GM20431 (cell line): Measurements from ENCODE around the gene DCAF6.
"Not testable (repeated sequence)": the region's sequence is repeated elsewhere in the genome, so short reads cannot be mapped to it uniquely, and the experiment has no call there.

Experiments
- in situ Hi-C: fragments of 300-500 bp; cut with MseI, MboI; formaldehyde crosslinking; loops from one replicate; pipeline ENCODE4 v1.15.0; 2020; ENCODE audit warnings: low sequenced_read_pairs; ENCODE audit not compliant: unreplicated experiment

The DCAF6 gene

GRCh38 chr1:167923324-167924056, 13.0 kb upstream of the DCAF6 start:
- in situ Hi-C loops, result no loop called here

- in situ Hi-C loops, result no loop called here
Measured at GRCh38 chr1:167924102-167924501, 12.4 kb upstream of the DCAF6 start.

GRCh38 chr1:167924543-167925231, 11.8 kb upstream of the DCAF6 start:
- in situ Hi-C loops, result no loop called here

DNA sequence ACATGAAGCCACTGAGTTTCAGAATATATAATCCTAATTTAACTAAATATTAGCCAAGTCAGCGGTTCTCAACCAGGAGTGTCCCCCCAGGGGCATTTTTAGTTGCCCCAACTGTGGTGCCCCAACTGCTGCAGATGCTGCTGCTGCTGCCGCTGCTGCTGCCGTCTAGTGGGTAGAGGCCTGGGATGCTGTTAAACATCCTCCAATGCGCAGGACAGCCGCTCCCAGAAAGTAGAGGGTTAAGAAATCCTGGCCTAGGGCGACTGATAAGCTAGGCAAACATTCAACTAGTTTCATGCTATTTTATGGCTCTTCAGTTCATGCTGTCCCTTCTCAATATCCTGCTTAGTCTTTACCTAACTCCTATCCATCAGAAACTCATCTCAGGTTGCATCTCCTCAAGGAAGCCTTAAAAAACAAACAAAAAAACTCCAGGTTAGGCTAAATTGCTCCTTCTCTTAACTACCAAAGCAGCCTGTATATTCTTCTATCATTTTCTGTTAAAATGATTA, 9.9 kb upstream of the DCAF6 start:
- in situ Hi-C loops, result no loop called here

- in situ Hi-C loops, result no loop called here
Measured at GRCh38 chr1:167927046-167927754, 9.3 kb upstream of the DCAF6 start.

- in situ Hi-C loops, result no loop called here
Measured at GRCh38 chr1:167928457-167928852, 8.0 kb upstream of the DCAF6 start.

DNA sequence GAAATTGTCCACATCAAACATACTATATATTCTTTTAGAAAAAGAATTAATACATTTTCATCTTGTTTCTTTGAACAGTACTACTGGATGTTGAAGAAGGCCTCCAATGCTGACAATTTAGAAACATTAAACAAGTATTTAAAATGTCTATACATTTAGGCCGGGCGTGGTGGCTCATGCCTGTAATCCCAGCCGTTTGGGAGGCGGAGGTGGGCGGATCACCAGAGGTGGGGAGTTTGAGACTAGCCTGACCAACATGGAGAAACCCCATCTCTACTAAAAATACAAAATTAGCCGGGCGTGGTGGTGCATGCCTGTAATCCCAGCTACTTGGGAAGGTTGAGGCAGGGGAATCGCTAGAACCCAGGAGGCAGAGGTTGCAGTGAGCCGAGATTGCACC, 7.6 kb upstream of the DCAF6 start:
- in situ Hi-C loops, result not testable (repeated sequence)

DNA sequence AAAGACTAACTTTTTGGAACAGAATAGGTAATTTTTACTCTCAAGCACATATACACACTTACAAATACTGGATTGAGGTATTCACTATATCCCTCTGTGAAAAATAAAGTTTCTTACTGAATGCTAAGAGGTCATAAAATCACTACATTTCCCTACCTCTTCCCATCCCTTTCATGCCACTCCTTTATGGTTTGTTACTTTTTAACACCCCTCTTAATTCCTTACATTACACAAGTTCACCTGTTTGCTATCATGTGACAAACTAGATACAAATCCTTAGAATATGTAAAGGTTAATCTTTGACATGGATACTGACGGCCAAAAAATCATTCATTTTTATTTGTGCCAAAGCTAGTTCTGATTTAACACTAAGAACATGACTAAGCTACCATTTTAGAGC, 6.8 kb upstream of the DCAF6 start:
- in situ Hi-C loops, result no loop called here

DNA sequence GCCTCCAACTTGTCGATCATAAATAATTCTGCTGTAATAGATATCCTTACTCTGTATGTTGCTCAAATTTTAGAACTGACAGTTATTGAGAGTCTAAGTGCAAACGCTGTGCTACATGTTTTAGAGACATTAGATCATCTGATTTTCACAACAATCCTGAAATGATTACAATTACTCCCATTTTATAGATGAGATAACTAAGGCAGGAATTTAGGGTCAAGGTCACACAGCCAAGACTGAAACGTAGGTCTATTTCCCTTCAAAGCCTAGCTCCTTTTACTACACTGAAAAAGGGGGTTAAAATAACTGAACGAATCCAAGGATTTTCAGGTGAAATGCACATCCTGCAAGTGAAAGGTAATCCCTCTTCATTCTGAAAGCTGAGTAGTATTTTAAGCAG, 2.7 kb upstream of the DCAF6 start:
- in situ Hi-C loops, result no loop called here

- in situ Hi-C loops, result no loop called here
Measured at GRCh38 chr1:167934426-167935215, 1.9 kb upstream of the DCAF6 start.

DNA sequence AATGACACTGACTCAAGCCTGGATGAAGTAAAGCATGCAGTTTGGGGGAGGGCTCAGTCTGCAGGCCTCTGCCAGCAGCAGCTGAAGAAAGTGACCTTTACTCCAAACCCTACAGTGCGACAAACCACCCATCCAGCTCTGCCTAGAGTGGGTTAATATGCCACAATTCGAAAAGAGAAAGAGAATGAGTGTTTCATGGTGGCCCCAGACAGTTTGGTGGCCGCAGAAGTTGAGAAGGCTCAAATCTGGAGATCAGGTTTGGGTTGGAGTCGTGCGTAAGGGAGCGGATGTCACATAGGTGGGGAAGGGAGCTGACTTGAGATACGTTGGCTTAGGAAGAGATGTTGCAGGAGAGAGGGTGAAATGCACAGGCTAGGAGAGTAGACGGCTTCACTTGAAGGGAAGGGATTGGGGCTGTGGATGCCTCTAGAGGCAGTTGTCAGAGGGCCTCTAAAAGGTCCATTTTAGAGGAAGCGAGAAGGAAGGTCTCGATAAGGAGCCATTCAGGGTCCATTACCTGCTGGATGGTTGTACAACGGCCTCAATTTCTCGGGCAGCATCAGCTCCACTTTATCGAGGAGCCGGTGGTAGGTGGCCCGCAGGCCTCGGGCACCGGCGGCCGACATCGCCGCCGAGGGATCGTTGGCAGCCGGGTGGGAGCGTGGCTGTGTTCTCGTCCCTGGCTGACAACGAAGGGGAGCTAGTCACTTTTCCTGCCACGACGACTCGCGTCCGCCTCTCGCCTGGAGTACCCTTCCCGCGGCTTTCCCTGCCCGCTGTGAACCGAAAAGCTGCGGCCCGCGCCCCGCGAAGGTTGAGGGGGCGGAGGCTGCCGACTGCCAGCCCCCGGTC, 1.0 kb upstream of the DCAF6 start:
- in situ Hi-C loops, result no loop called here

DNA sequence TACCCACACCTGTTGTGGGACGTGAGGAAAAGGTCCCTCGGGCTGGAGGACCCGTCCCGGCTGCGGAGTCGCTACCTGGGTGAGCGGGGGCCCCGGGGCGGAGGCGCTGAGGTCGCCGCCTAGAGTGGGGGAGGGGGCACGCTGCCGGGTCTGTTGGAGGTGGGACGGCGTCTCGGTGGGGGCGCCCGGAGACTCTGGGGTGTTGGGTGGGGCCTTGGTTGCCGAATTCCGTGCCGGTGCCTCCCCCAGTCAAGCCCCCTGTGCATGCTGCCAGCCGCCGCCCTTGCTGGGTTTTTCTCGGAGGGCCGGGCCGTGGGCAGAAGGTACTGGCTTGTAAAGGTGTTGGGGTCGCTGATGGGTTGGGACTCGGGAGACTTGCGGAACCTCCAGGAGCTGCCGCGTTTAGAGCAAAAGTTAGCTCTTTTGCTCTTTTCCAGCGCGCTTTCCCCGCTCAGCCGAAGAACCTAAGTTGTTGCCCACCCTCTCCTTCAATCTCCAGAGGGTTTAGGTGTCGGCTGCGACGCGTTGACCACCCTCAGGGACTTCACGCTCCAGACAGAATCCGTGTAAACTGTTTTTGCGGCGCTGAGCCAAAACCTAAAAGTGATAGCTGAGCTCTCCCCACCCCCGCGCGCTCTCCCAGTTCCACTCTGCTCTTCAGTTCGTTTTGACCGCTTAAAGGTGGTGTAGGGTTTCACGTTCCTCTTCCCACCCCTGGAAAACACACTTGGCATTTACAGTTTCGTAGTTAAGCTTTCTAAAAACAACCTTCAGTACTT, 636 bp downstream of the DCAF6 start, which contains the start of gene MPC2:
TSS of gene MPC2 (minus strand) at position 143 of the 779 bp plus-strand sequence. CDS start 1,231 bp downstream, outside the sequence.
- in situ Hi-C loops, result no loop called here

DNA sequence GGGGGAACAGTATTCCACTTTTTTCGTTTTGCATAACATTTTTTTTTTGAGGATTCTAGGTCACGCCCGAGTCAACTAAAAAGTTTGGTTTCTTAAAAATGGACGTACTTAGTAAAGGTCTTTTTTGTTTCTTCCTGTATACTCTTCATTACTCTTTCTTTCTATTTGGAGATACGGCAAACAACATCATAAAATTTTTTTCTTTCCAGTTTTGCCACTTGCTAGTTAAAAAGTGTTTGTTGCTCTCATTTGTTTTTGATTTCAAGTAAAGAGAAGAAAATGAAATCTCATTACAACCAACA, 1.2 kb downstream of the DCAF6 start:
- in situ Hi-C loops, result no loop called here

DNA sequence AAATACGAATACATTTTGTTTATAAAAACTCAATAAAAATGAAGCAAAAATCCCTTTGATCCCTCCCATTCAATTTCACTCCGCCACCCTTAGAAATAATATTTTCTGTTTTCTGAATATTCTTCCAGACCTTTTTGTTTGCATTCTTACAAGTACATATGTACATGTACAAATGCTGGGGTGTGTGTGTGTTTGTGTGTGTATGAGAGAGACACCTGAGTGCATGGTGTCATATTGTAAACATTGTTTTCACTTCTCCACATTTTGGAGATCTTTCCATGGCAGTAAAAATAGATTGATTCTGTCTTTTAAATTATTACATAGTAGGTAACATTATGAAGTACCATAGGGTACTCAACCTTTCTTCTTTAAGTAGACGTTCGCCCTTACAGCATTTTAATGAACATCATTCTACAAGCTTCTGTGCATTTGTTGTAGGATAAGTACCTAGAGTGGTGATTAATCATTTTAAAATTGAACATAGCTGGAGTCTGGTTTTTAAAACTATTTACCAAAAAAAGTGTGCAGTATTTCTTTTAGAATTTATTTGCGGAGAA, 1.7 kb downstream of the DCAF6 start:
- in situ Hi-C loops, result no loop called here

GRCh38 chr1:167940264-167940663, 3.8 kb downstream of the DCAF6 start:
- in situ Hi-C loops, result no loop called here

- in situ Hi-C loops, result no loop called here
Measured at GRCh38 chr1:167943541-167943940, 7.1 kb downstream of the DCAF6 start.

DNA sequence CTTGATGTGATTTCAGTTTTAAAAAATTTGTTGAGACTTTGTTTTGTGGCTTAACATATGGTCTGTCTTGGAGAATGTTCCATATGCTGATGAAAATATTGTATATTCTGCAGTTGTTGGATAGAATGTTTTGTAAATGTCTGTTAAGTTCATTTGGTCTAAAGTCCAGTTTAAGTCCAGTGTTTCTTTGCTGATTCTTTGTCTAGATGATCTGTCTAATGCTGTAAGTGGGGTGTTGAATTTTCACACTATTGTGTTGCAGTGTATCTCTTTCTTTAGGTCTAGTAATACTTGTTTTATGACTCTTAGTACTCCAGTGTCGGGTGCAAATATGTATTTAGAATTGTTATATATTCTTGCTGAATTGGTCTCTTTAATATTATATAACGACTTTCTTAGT, 11.2 kb downstream of the DCAF6 start:
- in situ Hi-C loops, result no loop called here

DNA sequence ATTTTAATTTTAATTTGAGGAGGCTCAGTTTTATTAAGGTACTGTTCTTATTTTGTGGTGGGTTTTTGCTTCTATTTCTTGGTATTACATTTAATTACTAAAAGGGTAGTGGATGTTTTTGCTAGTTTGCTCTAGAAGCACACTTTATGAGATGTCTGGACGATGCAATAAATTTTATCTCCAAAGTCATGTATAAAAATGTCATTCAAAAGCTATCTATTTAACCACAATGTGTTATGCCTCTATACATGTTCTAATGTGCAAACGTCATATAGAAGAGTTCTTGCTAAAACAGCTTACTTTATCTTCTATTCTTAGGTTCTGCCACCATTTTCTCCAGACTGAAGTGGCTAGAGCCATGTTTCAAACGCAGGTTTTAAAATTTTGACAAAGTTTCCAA, 13.3 kb downstream of the DCAF6 start:
- in situ Hi-C loops, result no loop called here
